HCT116 (cell line): ENCODE measurements around the gene C19orf38.

Source experiments
- ATF3 ChIP-seq: IDR thresholded peaks from 2 replicates; pipeline ENCODE4 v1.6.1; 2012
- CBX3 ChIP-seq: IDR thresholded peaks from 2 replicates; pipeline ENCODE4 v1.6.1; 2012; ENCODE audit warnings: low read depth
- CTCF ChIP-seq, 3 experiments: fragments of 200-600 bp in 1 of 3; sonication (generic) in 1 of 3; IDR thresholded peaks in 2 of 3; conservative IDR thresholded peaks in 1 of 3; 2 replicates each; pipeline ENCODE4 v1.5.1; 2012 to 2017; ENCODE audit warnings: low read depth in 2 of 3, low read length in 2 of 3, antibody characterized with exemption in 1 of 3, borderline replicate concordance in 1 of 3, control low read depth in 1 of 3, mild to moderate bottlenecking in 1 of 3, mixed read lengths in 1 of 3, mixed run types in 1 of 3, moderate library complexity in 1 of 3; ENCODE audit not compliant: insufficient read depth in 1 of 3
- EZH2 ChIP-seq: fragments of 200-600 bp; sonication (generic); IDR thresholded peaks from 2 replicates; pipeline ENCODE4 v1.6.1; 2017; ENCODE audit warnings: antibody characterized with exemption, mixed run types
- FOSL1 ChIP-seq: IDR thresholded peaks from 2 replicates; pipeline ENCODE4 v1.6.1; 2012; ENCODE audit warnings: low read depth
- JUND ChIP-seq: IDR thresholded peaks from 2 replicates; pipeline ENCODE4 v1.6.1; 2012
- POLR2A ChIP-seq: IDR thresholded peaks from 2 replicates; pipeline ENCODE4 v1.7.0; 2011; ENCODE audit warnings: borderline replicate concordance; ENCODE audit not compliant: insufficient read depth, insufficient read length; ENCODE audit errors: extremely low read depth
- POLR2AphosphoS5 ChIP-seq: IDR thresholded peaks from 2 replicates; pipeline ENCODE4 v1.6.1; 2011; ENCODE audit warnings: mild to moderate bottlenecking, low read depth, low read length, moderate library complexity
- RAD21 ChIP-seq: IDR thresholded peaks from 2 replicates; pipeline ENCODE4 v1.6.1; 2012; ENCODE audit warnings: low read depth, mild to moderate bottlenecking
- SIN3A ChIP-seq: IDR thresholded peaks from 2 replicates; pipeline ENCODE4 v1.6.1; 2012; ENCODE audit warnings: low read depth
- YY1 ChIP-seq: IDR thresholded peaks from 2 replicates; pipeline ENCODE4 v1.6.1; 2011; ENCODE audit warnings: low read length, low read depth, moderate library complexity, mild to moderate bottlenecking; ENCODE audit not compliant: insufficient replicate concordance; ENCODE audit errors: extremely low read depth
- ZNF274 ChIP-seq: fragments of 200-500 bp; sonication (Bioruptor generic); IDR thresholded peaks from 2 replicates; pipeline ENCODE4 v1.6.1; 2014; ENCODE audit warnings: mild to moderate bottlenecking, low read depth, low read length, inconsistent platforms
- TF ChIP-seq, protein P1 (sequence below): IDR thresholded peaks from 2 replicates; pipeline ENCODE4 v1.6.1; 2011; ENCODE audit warnings: mild to moderate bottlenecking, low read length, moderate library complexity; ENCODE audit not compliant: insufficient replicate concordance; ENCODE audit errors: extremely low read depth

DNA sequence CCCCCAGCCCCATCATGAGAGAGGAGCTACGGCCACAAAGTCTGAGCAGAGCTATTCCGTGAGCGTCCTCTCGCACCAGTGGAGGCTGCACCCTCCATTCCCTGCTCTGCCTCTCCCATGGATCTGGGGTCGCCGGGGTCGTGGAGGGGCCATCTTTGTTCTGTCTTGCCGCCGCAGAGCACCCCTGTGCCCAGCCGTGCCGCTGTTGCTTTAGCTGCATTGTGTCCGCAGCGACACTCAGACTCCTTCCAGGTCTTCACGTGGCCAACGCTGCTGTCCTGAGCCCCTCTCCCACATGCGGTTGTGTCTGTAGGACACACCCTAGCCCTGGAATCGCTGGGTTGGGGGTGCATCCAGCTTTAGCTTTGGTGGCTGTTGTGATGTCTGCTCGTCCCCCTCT, 64.4 kb downstream of the C19orf38 start:
- TF ChIP-seq CTCF (IDR thresholded peaks at IDR 0.05 in 2 of 3, conservative IDR thresholded peaks at IDR 0.05 in 1 of 3; ENCODE audit: borderline replicate concordance in 1 of 3, insufficient read depth in 1 of 3, low read depth in 2 of 3, low read length in 2 of 3) = no peak
- TF ChIP-seq FOSL1 = no peak
- TF ChIP-seq ZNF274 = no peak
- TF ChIP-seq YY1 = no peak
- TF ChIP-seq SIN3A = no peak
- TF ChIP-seq EZH2 = no peak
- TF ChIP-seq POLR2A = no peak
- no peak for TF ChIP-seq JUND
- TF ChIP-seq POLR2AphosphoS5 = no peak
- TF ChIP-seq, protein P1, sequence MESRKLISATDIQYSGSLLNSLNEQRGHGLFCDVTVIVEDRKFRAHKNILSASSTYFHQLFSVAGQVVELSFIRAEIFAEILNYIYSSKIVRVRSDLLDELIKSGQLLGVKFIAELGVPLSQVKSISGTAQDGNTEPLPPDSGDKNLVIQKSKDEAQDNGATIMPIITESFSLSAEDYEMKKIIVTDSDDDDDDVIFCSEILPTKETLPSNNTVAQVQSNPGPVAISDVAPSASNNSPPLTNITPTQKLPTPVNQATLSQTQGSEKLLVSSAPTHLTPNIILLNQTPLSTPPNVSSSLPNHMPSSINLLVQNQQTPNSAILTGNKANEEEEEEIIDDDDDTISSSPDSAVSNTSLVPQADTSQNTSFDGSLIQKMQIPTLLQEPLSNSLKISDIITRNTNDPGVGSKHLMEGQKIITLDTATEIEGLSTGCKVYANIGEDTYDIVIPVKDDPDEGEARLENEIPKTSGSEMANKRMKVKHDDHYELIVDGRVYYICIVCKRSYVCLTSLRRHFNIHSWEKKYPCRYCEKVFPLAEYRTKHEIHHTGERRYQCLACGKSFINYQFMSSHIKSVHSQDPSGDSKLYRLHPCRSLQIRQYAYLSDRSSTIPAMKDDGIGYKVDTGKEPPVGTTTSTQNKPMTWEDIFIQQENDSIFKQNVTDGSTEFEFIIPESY = no peak
- no peak for TF ChIP-seq RAD21
- TF ChIP-seq CBX3 = no peak
- TF ChIP-seq ATF3 = no peak
